Stimulated activated CD4-positive, alpha-beta T cell treated with anti-CD3 and anti-CD28 coated beads, Interleukin-12 subunit alpha, Interleukin-12 subunit beta, amount 100 ng/mL, for 48 hours (primary cell): ENCODE results near the gene PHLDA1.

Source experiments
- DNase-seq, 3 donors: peaks; one replicate each; pipeline ENCODE4 v3.0.0-alpha.2; 2020; ENCODE audit warnings: low read depth in 2 of 3, low spot score in 1 of 3

PHLDA1 gene

GRCh38 chr12:76020281-76020680, 11.3 kb downstream of the PHLDA1 start:
- DNase-seq, result peak; percentile 71 to 82 (median 75)

- no peak for DNase-seq
These were observed 12.9 kb downstream of the PHLDA1 start for GRCh38 chr12:76018672-76019071.

- no peak for DNase-seq
These were observed 13.5 kb downstream of the PHLDA1 start for GRCh38 chr12:76018111-76018510.

GRCh38 chr12:76014007-76014406, 17.6 kb downstream of the PHLDA1 start:
- no peak for DNase-seq

GRCh38 chr12:76013603-76014002, 18.0 kb downstream of the PHLDA1 start:
- DNase-seq, result no peak

GRCh38 chr12:76012644-76013043, 18.9 kb downstream of the PHLDA1 start:
- DNase-seq, result no peak

- no peak for DNase-seq
These were observed 20.7 kb downstream of the PHLDA1 start for GRCh38 chr12:76010732-76011458.

- DNase-seq, result no peak
These were observed 23.1 kb downstream of the PHLDA1 start for GRCh38 chr12:76008428-76008827.

- DNase-seq, result no peak
These were observed 23.9 kb downstream of the PHLDA1 start for GRCh38 chr12:76007640-76008039.

GRCh38 chr12:76006028-76006925, 25.3 kb downstream of the PHLDA1 start:
- no peak for DNase-seq

- no peak for DNase-seq
These were observed 28.3 kb downstream of the PHLDA1 start for GRCh38 chr12:76003355-76003638.

- no peak for DNase-seq
These were observed 28.8 kb downstream of the PHLDA1 start for GRCh38 chr12:76002598-76003354.

- DNase-seq, result no peak
These were observed 33.1 kb downstream of the PHLDA1 start for GRCh38 chr12:75998292-75999063.

- no peak for DNase-seq
These were observed 33.9 kb downstream of the PHLDA1 start for GRCh38 chr12:75997658-75998057.

- DNase-seq, result no peak
These were observed 34.6 kb downstream of the PHLDA1 start for GRCh38 chr12:75996861-75997447.

GRCh38 chr12:75995691-75996090, 35.9 kb downstream of the PHLDA1 start:
- no peak for DNase-seq

- DNase-seq, result peak in 1 of 3 donors; percentile 38
These were observed 37.4 kb downstream of the PHLDA1 start for GRCh38 chr12:75994069-75994740.

- DNase-seq, result no peak
These were observed 39.8 kb downstream of the PHLDA1 start for GRCh38 chr12:75991753-75992152.

GRCh38 chr12:75990189-75990912, 41.2 kb downstream of the PHLDA1 start:
- no peak for DNase-seq
